GM19043 (cell line): Measurements from ENCODE around the gene DEF6.
"Not testable (repeated sequence)": the region's sequence is repeated elsewhere in the genome, so short reads cannot be mapped to it uniquely, and the experiment has no call there.

Experiments used
- ATAC-seq: cut with Tn5 transposase; IDR thresholded peaks from one replicate; pipeline ENCODE4 v1.9.1; 2021; ENCODE audit warnings: low read depth; ENCODE audit not compliant: unreplicated experiment

DEF6 gene

DNA sequence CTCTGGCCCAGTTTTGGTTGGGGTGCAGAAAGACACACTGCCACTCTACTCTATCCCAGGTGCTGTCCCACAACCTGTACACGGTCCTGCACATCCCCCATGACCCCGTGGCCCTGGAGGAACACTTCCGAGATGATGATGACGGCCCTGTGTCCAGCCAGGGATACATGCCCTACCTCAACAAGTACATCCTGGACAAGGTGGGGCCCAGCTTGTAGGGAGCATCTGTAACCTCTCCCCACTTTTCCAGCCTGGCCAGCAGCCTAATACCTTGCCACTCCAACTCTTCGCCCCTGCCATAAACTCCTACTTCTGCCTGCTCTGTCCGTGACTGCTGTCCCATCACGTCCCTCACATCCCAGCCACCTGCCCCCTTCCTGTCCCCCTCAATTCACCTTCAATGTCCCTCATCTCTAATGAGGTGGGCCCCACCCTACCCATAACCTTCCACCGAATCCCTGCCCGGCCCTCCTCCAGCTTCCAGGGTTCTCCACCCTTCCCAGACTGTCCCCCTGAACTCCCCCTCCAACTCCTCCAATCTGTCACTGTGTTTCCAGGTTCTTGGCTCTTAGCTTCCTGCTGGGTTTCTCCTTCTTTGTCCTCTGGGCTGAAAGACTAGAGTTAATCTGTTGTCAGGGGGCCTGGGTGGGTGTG, 12.1 kb downstream of the DEF6 start:
- ATAC-seq, result no peak

DNA sequence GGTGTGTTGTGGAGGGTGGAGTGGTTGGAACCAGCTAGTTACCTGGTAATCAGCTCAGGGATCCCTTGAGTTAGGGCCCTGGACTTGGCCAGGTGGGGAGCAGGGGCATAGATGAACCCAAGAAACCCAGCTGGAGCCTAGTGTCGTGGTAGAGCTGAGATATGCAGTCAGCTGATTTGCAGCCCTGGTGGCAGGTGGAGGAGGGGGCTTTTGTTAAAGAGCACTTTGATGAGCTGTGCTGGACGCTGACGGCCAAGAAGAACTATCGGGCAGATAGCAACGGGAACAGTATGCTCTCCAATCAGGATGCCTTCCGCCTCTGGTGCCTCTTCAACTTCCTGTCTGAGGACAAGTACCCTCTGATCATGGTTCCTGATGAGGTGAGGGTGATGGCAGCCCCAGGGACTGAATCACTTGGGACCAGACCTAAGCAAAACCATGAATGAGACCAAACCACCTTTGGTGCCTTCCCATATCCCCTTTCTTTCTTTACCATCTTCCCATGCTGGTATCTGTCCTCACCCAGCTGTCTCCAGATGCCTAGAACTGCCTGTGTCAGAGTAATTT, 12.7 kb downstream of the DEF6 start:
- no peak for ATAC-seq

DNA sequence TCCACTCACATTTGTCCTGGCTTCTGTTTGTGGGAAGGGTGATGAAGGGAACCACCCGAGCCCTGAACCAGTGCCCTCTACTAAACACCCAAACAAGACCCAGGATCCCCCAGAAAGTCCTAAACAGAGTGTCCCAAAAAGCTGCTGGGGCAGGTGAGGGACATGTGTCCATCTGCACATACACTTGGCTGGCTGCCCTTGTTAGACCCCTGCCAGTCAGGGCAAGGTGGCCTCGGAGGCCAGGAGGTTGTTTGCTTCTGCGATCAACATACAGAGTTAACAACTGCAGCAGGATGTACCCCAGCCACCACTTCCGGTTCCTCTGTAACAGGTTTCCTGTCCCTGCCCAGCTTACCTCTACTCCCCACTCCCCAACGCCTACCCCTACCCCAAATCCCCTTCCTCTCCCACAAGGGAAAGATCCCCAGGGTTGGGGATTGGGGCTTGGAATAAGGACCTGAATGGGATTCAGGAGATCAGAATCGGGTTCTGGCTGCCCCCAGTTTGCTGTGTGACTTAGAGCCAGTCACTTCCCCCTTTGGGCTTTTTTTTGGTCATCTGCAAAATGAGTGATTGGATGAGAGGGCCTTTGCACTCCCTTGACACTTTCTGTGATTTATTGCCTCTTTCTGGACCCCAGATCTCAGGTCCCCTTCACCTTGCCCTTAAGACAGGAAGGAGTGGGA, 13.9 kb downstream of the DEF6 start:
- ATAC-seq, result no peak

DNA sequence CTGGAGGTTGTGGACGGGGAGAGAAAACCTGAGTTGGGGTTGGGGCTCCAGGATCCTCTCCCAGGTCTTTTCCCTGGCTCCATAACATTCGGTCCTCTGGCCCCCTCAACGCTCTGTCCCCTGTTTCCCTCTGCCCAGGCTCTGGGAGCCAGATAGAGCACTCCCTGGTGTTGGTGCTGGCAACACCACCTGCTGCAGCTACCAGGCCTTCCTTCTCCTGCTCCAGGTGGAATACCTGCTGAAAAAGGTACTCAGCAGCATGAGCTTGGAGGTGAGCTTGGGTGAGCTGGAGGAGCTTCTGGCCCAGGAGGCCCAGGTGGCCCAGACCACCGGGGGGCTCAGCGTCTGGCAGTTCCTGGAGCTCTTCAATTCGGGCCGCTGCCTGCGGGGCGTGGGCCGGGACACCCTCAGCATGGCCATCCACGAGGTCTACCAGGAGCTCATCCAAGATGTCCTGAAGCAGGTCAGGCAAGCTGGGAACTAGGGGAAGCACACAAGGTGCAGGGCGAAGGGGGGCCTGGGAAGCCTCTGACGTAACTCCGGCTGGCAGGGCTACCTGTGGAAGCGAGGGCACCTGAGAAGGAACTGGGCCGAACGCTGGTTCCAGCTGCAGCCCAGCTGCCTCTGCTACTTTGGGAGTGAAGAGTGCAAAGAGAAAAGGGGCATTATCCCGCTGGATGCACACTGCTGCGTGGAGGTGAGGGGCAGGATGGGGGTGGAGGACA, 14.6 kb downstream of the DEF6 start:
- ATAC-seq, result no peak

DNA sequence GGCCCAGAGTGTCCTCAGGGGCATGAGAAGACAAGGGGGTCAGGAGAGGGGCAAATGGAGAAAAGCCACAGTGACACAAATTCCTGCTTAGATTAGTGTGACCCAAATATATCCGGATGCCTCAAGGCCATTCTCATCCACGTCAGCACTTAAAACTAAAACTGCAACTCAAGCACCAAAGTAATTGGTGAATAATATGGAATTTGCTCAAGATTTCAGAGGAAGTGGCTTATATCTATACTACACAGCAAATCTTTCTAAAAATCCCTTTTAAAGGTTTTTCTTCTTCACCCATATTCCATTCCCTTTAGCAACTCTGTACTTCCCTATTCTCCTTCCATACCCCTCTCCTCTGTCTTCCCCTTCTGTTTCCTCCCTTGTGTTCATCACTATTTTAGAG, 15.2 kb downstream of the DEF6 start:
- ATAC-seq, result no peak

DNA sequence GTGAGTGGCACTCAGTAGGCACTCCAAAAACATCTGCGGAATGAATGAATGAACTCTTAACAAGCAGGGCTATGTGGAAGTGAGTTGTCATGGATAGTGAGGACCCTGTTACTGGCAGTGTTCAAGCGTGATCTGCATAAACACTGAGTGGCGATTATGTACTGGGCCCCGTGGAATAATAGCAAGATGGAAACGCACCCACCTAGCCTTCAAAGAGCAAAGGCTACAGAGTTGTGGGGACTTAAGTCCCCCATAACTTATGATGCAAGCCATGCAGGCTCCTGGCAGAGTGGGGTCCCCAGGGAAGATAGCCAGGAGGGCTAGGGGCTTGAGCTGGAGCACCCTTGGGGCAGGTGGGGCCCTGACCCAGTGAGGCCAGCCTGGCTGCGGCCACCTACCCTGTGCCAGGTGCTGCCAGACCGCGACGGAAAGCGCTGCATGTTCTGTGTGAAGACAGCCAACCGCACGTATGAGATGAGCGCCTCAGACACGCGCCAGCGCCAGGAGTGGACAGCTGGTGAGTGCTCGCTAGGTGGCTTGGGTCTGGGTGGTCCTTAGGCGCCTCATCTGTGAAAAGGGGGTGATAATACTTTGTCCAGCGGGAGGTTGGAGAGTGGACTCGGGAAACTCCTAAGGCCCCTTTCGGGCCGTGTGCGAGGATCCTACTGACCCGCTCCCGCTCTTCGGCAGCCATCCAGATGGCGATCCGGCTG, 20.0 kb downstream of the DEF6 start:
- ATAC-seq, result no peak

DNA sequence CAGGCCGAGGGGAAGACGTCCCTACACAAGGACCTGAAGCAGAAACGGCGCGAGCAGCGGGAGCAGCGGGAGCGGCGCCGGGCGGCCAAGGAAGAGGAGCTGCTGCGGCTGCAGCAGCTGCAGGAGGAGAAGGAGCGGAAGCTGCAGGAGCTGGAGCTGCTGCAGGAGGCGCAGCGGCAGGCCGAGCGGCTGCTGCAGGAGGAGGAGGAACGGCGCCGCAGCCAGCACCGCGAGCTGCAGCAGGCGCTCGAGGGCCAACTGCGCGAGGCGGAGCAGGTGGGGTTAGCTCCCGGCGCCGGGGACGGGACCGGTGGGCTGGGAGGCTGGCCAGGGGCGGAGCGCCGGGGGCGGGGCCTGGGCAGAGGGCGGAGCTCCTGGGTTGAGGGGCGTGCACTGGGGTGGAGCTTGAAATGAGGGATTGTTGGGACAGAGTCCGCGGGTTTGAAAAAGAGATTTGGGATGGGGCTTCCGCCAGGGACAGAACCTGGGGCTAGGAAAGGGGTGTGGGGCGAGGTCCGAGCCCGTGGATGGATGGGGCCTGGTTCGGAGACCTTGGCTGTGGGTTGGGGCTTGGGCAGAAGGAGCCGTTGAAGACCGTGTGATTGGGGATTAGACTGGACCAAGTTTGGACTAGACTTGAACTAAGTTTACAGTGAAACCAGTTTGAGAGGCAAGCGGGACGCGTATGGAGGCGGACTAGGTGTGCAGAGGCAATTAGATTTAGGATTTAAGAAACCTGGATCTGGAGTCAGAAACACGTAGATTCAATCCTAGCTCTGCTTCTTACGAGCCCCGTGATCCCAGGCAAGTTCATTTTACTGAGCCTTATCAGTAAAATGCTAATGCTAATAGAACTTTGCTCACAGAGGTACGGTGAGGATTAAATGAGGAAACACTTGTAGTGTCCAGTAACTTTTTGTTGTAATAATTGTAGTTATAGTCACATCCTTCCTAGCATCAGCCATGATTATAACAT, 20.9 kb downstream of the DEF6 start:
- no peak for ATAC-seq

DNA sequence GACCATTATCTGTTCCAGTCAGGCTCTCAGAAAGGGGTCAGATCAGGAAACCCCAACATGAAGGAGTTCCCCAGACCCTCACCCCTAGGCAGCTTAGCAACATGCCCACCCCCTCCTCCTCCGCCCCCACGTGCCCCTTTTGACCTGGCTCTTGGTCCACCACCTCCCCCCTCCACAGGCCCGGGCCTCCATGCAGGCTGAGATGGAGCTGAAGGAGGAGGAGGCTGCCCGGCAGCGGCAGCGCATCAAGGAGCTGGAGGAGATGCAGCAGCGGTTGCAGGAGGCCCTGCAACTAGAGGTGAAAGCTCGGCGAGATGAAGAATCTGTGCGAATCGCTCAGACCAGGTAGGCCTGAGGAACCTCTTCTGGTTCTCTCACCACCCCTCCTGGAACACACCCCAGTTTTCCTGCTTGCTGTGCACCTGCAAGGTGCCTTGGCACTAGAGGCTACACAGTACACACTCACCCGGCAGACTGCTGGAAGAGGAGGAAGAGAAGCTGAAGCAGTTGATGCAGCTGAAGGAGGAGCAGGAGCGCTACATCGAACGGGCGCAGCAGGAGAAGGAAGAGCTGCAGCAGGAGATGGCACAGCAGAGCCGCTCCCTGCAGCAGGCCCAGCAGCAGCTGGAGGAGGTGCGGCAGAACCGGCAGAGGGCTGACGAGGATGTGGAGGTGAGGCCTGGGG, 21.9 kb downstream of the DEF6 start:
- ATAC-seq, result no peak

DNA sequence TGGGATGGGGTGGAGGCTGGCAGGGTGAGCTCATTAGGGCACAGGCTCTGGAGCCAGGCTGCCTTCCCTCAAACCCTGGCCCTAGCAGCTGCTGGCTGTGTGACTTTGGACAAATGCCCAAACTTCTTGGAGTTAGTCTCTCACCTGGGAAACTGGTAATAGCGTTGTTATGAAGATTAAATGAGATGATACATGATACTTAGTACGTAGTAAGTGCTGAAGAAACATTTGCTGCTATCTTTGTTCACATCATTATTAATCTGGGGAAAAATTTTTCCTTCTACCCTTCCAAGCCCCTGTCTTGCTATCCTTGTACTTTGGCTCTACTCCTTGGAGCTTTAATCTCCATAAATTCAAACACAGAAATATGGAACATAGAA, 22.4 kb downstream of the DEF6 start:
- ATAC-seq, result no peak

DNA sequence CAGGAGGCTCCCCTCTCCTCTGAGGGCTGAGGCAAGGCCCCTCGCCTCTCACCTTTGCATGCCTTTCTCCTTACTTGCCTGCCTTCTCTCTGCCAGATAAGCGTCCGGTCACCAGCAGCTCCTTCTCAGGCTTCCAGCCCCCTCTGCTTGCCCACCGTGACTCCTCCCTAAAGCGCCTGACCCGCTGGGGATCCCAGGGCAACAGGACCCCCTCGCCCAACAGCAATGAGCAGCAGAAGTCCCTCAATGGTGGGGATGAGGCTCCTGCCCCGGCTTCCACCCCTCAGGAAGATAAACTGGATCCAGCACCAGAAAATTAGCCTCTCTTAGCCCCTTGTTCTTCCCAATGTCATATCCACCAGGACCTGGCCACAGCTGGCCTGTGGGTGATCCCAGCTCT, 23.5 kb downstream of the DEF6 start:
- ATAC-seq, result no peak

DNA sequence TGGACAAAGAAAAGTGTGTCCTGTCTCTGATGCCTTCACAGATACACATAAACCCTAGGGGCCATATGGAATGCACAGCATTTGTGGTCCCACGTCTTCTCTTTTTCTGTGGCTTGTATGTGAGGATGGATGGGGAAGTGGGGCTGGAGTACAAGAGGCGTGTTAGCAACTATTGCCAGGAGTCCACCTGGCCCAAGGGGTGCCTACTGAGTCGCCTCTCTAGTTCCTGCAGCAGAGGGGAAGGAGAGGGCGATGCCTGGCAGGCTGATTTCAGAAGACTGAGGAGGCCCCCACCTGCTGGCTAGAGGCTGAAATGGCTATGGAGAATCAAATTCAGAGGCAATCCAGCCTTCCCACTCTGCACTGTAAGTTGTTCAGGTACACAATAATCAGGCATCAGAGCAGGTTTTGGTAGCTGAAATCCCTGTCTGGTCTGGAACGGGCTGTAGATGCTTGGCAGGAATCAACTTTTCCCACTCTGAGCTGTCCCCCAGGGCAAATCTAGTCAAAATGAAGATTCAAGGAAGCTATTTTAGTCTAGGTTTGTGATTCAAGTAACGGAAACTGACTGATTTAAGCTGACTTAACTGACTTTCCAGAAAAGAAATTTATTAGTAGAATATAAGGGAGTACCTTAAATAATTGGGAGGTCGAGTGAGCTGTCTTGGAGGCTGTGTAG, 29.9 kb downstream of the DEF6 start:
- ATAC-seq, result no peak

DNA sequence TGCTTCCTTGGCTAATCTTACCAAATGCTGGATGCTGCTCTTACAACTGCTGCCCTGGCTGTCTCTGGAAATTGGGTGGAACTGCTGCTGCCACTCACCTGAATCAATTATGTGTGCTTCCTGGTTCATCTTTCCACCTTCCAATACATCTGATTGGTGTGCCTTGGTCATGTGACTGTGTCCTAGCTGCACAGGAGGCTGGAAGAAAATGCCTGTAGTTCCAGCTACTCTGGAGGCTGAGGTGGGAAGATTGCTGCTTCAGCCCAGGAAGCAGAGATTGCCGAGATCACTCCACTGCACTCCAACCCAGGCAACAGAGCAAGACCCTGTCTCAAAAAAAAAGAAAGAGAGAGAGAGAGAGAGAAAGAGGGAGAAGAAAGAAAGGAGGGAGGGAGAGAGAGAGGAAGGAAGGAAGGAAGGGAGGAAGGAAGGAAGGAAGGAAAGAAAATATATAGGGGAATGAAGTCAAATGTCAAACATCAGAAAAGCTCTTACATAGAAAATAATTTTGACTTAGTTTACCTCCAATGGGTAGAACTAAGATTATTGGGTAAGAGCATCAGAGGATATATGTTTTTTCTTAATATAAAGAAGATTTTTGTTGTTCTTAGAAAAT, 30.6 kb downstream of the DEF6 start:
- no peak for ATAC-seq

DNA sequence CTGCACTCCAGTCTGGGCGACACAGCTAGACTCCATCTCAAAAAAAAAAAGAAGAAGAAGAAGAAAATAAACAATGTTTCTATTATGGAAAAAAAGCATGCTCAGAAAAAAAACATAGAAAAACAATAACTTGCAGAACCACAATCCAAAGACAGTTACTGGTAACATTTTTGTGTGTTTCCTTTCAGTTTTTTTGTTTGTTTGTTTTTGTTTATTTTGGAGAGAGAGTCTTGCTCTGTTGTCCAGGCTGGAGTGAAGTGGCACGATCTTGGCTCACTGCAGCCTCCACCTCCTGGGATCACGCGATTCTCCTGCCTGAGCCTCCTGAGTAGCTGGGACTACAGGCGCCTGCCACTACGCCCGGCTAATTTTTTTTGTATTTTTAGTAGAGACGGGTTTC, 31.3 kb downstream of the DEF6 start:
- ATAC-seq, result not testable (repeated sequence)

DNA sequence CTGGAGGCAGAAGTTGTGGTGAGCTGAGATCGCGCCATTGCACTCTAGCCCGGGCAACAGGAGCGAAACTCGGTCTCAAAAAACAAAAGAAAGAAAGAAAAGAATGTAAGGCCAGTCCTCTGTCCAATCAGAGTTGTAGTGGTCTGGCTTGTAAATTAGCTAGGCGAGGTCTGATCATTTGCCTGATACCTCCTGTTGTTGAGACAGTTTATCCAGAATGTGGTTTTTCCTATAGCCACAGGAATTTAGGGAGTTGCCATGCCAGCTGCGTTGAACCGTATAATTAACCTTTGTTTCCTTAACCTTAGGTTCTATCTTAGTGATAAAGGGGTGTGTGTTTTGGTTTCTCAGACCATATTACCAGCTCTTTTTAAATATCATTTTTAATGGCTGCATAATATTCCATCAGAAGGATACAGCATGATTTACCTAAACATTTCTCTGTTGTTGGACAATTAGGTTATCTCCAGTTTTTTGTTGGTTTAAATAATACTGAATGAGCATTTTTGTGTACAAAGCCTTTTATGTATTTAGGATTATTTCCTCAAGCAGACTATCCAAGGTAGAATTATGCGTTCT, 33.0 kb downstream of the DEF6 start:
- ATAC-seq, result no peak

DNA sequence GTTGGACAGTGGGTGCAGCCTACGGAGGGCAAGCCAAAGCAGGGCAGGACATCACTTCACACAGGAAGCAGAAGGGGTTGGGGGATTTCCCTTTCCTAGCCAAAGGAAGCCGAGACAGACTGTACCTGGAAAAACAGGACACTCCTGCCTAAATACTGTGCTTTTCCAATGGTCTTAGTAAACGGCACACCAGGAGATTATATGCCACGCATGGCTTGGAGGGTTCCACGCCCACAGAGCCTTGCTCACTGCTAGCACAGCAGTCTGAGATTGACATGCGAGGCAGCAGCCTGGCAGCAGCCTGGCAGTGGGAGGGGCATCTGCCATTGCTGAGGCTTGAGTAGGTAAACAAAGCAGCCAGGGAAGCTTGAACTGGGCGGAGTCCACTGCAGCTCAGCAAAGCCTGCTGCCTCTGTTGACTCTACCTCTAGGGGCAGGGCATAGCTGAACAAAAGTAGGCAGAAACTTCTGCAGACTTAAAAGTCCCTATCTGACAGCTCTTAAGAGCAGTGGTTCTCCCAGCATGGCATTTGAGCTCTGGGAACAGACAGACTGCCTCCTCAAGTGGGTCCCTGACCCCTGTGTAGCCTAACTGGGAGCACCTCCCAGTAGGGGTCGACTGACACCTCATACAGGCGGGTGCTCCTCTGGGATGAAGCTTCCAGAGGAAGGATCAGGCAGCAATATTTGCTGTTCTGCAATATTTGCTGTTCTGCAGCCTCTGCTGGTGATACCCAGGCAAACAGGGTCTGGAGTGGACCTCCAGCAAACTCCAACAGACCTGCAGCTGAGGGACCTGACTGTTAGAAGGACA, 34.7 kb downstream of the DEF6 start:
- ATAC-seq, result not testable (repeated sequence)

DNA sequence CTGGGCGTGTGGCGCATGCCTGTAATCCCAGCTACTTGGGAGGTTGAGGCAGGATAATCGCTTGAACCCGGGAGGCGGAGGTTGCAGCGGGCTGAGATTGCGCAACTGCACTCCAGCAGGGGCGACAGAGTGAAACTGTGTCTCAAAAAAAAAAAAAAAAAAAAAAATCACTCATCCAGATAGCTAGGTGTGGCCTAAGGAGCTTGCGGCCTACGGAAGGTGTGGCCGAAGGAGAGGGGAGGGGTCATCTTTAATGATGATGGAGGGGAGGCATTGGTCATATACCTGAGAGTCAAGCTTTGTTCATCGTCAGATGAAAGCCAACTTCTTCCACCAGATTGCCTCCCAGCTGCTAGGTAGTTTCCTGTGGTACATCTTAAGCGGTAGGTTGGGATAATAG, 43.9 kb downstream of the DEF6 start:
- ATAC-seq, result no peak
